SU-DHL-6 (cell line): ENCODE results near the gene CMTM3.

Experiments used
- EZH2phosphoT487 ChIP-seq: fragments of 200-600 bp; sonication (generic), shearing (Covaris generic); conservative IDR thresholded peaks from 2 replicates; pipeline ENCODE4 v1.6.1; 2018; ENCODE audit warnings: mild to moderate bottlenecking, antibody characterized with exemption, low read length, moderate library complexity, mixed read lengths
- TF ChIP-seq, protein P1 (sequence below): fragments of 200-600 bp; sonication (generic); IDR thresholded peaks from one replicate; pipeline ENCODE4 v1.5.1; 2017; ENCODE audit warnings: antibody characterized with exemption, mild to moderate bottlenecking, low read length, moderate library complexity; ENCODE audit not compliant: insufficient read depth, poor library complexity, severe bottlenecking

DNA sequence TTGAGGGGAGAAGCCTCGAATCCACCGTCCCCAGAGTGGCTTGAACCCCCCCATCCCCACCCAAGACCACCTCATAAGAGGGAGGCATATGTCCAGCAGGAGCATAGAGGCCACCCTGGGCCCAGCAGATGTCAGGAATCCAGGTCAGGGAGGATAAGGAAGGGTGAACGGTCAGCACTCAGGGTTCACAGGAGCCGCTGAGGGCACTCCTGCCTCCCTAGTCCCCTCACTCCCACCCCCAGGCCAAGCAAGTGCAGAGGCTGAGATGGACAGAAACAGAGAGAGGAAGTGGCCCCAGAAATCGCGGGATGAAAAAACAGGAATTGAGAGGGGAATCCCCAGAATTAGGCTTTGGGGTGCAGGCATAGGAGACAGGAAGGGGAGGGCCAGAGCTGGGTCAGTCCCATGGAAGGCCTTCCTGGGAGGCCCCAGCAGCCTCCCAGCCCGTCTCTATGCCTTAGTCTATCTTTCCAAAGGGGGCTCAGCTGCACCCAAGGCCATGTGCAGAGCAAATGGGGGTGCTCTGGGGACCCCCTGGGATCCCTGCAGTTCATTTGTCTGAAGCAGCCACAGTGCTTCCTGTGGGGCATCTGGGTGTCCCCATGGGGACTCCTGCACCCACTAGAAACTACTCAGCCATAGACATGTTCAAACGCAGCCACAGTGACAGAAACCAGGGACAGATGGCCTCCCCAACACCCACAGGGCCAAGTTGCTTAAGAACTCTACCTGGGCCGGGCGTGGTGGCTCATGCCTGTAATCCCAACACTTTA is 1.7 kb downstream of the CMTM3 start:
- TF ChIP-seq, protein P1, sequence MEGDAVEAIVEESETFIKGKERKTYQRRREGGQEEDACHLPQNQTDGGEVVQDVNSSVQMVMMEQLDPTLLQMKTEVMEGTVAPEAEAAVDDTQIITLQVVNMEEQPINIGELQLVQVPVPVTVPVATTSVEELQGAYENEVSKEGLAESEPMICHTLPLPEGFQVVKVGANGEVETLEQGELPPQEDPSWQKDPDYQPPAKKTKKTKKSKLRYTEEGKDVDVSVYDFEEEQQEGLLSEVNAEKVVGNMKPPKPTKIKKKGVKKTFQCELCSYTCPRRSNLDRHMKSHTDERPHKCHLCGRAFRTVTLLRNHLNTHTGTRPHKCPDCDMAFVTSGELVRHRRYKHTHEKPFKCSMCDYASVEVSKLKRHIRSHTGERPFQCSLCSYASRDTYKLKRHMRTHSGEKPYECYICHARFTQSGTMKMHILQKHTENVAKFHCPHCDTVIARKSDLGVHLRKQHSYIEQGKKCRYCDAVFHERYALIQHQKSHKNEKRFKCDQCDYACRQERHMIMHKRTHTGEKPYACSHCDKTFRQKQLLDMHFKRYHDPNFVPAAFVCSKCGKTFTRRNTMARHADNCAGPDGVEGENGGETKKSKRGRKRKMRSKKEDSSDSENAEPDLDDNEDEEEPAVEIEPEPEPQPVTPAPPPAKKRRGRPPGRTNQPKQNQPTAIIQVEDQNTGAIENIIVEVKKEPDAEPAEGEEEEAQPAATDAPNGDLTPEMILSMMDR: no peak
- no peak for TF ChIP-seq EZH2phosphoT487
